HG03103 (cell line): Measurements from ENCODE around the gene HS6ST3.
"Not testable (repeated sequence)": the region's sequence is repeated elsewhere in the genome, so short reads cannot be mapped to it uniquely, and the experiment has no call there.

ENCODE experiments used
- ATAC-seq: cut with Tn5 transposase; IDR thresholded peaks from one replicate; pipeline ENCODE4 v1.9.1; 2021; ENCODE audit warnings: low read depth; ENCODE audit not compliant: unreplicated experiment

The HS6ST3 gene

GRCh38 chr13:96524398-96525020 is 434.6 kb downstream of the HS6ST3 start:
- ATAC-seq, result not testable (repeated sequence)

GRCh38 chr13:96525715-96526114 is 435.8 kb downstream of the HS6ST3 start:
- ATAC-seq, result no peak

- ATAC-seq, result no peak
These were observed 437.6 kb downstream of the HS6ST3 start for GRCh38 chr13:96527497-96527896.

- no peak for ATAC-seq
These were observed 442.9 kb downstream of the HS6ST3 start for GRCh38 chr13:96532804-96533203.

GRCh38 chr13:96533408-96533807 is 443.5 kb downstream of the HS6ST3 start:
- ATAC-seq, result no peak

- ATAC-seq, result no peak
These were observed 449.9 kb downstream of the HS6ST3 start for GRCh38 chr13:96539791-96540190.

- ATAC-seq, result no peak
These were observed 450.8 kb downstream of the HS6ST3 start for GRCh38 chr13:96540670-96541069.

- no peak for ATAC-seq
These were observed 453.1 kb downstream of the HS6ST3 start for GRCh38 chr13:96542986-96543385.

- no peak for ATAC-seq
These were observed 455.1 kb downstream of the HS6ST3 start for GRCh38 chr13:96544957-96545356.

GRCh38 chr13:96546463-96546862 is 456.6 kb downstream of the HS6ST3 start:
- no peak for ATAC-seq

GRCh38 chr13:96551546-96551945 is 461.6 kb downstream of the HS6ST3 start:
- ATAC-seq, result no peak

- ATAC-seq, result no peak
These were observed 462.7 kb downstream of the HS6ST3 start for GRCh38 chr13:96552559-96552958.

GRCh38 chr13:96553796-96554195 is 463.9 kb downstream of the HS6ST3 start:
- ATAC-seq, result no peak

GRCh38 chr13:96573563-96573962 is 483.7 kb downstream of the HS6ST3 start:
- ATAC-seq, result no peak

GRCh38 chr13:96575423-96576320 is 485.8 kb downstream of the HS6ST3 start:
- ATAC-seq, result no peak

- ATAC-seq, result no peak
These were observed 491.8 kb downstream of the HS6ST3 start for GRCh38 chr13:96581741-96582140.

- ATAC-seq, result no peak
These were observed 525.3 kb downstream of the HS6ST3 start for GRCh38 chr13:96615252-96615651.

- no peak for ATAC-seq
These were observed 527.6 kb downstream of the HS6ST3 start for GRCh38 chr13:96617528-96617927.

- no peak for ATAC-seq
These were observed 531.8 kb downstream of the HS6ST3 start for GRCh38 chr13:96621634-96622183.

- ATAC-seq, result no peak
These were observed 539.4 kb downstream of the HS6ST3 start for GRCh38 chr13:96629331-96629730.

GRCh38 chr13:96632536-96633320 is 542.8 kb downstream of the HS6ST3 start:
- no peak for ATAC-seq
